GM21528 (cell line): ENCODE measurements around the gene RAN.
"Not testable (repeated sequence)": the region's sequence is repeated elsewhere in the genome, so short reads cannot be mapped to it uniquely, and the experiment has no call there.

Source experiments
- ATAC-seq: cut with Tn5 transposase; IDR thresholded peaks from one replicate; pipeline ENCODE4 v1.9.1; 2021; ENCODE audit warnings: mild to moderate bottlenecking, moderate library complexity; ENCODE audit not compliant: unreplicated experiment, low FRiP score

The RAN gene

DNA sequence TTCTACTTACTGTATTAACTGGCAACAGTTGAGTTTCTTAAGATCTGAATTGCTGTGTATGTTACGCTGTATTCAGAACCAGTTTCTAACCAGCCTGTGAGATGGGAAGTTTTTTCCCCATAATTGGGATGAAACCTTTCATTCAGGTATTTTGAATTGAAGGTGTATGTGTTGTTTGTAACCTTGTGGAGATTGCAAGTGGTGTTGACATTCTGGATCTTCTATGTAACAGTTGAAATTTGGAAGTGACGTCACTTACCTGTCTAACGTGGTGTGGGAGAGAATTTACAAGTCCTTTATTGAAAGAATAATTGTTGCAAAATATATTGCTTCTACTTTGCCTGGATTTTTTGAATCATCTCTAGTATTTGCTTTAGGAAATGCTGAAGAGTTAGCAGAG, 5.5 kb downstream of the RAN start:
- ATAC-seq: no peak

DNA sequence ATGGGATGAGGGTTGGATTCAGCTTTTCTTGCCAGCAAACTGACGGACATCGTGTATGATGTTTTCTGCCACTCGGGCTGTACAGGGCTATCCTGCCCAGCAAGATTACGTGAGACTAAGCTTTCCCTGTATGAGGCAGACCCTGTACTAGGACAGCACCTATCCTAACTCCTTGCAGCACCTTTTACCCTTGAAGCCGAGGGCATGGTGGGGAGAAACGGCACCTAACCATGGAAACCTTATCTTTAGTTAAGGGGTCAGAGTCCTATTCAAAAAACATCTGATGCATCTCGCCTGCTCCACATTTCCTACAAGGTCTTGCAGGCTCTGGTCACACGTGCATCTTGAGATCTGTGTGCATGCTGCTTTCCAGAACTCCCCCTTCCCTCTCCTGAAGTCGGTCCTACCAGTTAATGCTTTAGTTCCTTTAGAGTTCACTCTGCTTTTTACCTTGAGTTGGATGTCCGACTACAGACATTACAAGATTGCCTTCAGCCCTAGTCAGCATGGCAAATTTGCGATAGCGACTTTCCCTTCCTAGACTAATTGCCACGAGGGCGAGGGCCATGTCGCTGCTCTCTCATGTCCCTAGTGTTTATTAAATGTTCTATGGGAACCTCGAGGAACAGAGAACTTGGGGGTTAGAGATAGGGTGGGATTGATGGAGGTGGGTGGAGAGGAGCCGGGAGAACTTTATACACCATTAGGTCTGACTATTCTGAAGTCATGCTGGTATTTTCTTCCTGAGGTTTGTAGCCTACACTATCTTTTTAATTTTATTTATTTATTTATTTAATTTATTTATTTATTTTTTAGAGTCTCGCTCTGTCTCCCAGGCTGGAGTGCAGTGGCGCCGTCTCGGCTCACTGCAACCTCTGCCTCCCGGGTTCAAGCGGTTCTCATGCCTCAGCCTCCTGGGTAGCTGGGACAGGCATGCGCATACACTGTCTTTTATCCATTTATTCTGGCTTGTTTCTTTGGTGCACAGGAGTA, 6.6 kb downstream of the RAN start:
- peak; percentile 0 for ATAC-seq

DNA sequence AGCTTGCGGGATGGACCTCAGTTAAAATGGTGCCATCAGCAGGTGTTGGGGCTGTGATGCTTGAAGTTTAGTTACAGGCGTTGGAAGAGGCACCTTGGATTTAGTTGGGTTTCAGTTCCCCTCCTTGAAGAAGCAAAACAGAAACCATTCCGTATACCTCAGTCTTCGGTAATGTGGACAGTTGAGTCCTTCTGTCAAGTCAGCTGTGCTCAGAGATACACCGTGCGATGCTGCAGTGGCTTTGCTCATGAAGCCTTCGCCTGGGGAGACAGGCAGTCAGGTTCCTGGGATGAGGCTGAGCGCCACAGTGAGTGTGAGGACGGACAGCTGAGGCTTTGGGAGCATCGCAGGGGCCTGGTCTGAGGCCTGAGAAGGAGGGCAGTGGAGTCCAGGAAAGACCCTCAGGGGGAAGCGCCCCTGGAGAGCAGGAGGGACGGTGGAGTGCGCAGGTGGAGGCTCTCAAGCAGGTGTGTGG, 7.4 kb downstream of the RAN start:
- peak; percentile 76 for ATAC-seq

DNA sequence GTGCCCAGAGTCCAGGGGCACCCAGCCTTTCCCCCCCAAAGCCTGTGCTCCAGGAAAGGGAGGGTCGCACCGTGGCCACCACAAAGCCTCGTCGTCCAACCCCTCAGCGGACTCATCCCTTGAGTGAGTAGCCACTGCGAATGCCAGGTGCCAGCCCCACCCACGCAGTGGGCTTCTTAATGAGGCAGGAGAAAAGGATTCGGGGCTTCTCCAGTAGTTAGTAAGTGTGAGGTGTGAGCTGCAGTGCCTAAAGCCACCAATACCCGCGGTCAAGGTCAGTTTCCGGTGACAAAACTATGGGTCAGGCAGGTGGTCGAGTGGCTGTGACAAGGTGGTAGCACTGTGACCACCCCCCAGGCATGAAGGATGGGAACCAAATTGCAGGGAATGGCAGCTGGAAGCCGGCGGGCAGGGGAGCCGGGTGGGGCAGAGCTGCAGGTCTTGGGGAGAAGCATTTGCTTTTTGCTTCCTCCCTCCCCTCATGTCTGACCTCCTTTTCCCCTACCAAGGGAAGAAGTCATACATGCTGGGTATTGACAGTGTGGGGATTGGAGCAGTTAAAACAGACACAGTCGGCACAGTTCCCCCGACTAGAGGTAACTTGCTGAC, 8.0 kb downstream of the RAN start:
- ATAC-seq: peak; percentile 16

DNA sequence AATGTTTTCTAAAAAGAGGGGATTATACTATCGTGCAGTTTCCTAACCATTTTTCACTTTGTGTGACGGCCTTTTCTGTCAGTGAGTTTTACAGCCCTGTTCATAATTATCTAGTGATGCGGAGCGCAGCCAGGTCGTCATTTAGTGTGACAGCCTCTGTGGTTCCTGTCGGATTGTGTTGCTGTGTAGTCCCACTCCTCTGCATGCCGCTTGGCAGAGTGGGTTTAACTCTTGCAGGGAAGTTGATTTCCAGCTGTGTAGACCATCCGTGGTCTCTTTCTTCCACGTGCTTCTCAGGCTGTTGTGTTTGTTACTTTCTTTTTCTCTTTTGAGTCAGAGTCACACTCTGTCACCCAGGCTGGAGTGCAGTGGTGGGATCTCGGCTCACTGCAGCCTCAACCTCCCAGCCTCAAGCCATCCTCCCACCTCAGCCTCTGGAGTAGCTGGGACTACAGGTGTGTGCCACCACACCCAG, 8.6 kb downstream of the RAN start:
- peak; percentile 54 for ATAC-seq

DNA sequence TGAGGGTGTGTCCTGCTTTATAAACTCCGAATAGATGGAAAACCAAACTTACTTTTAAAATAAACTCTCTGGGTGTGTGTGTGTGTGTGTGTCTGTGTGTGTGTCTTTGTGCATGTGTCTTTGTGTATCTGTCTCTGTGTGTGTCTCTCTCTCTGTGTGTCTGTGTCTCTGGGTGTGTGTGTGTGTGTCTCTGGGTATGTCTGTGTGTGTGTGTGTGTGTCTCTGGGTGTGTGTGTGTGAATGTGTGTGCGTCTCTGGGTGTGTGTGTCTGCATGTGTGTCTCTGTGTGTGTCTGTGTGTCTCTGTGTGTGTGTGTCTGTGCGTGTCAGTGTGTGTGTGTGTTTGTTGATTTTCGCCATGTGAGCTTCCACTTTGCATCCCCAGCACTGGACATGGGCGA, 9.2 kb downstream of the RAN start:
- ATAC-seq: no peak

DNA sequence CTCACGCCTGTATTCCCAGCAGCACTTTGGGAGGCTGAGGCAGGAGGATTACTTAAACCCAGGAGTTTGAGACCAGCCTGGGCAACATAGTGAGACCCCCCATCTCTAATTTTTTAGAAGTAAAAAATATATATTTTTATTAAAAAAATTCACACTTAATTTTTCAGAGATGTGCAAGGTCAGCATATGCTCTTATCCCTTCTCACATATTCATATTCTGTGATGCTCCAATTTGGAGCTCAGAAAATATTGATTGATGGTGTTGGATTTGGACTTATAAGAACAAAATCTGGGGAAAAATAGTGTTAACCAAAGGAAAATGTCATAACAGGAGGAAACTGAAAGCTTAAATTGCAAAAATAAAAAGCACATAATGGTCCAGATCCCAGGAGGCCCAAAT, 9.7 kb downstream of the RAN start:
- ATAC-seq: no peak

DNA sequence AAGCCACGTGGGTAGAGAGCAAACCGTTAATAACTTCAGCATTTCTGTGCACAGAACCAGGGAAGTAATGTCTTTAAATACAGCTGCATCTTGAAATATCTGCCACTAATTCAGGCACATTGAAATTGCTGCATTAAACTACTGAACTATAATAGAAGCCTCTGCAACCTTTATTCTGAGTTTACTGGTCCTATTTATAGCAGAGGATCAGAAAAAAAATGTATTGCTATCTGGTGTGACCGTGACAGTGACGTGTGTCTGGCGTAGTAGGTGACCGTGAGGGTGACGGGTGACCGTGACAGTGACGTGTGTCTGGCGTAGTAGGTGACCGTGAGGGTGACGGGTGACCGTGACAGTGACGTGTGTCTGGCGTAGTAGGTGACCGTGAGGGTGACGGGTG, 15.3 kb downstream of the RAN start:
- not testable (repeated sequence) for ATAC-seq

DNA sequence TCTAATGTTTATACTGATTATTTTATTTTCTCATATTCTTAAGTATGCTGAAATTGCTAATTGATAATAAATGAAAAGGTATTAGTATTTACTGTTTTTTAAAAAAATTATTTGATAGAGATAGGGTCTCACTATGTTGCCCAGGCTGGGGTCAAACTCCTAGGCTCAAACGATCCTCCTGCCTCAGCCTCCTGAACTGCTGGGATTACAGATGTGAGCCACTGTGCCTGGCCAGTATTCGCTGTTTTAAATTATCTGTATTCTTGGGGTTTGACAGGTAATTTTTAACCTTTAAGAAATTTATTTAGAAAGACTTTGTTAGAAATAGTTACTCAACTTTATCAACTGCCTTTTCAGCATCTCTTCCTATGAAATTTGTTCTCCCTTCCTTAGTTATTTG, 32.2 kb downstream of the RAN start:
- no peak for ATAC-seq

DNA sequence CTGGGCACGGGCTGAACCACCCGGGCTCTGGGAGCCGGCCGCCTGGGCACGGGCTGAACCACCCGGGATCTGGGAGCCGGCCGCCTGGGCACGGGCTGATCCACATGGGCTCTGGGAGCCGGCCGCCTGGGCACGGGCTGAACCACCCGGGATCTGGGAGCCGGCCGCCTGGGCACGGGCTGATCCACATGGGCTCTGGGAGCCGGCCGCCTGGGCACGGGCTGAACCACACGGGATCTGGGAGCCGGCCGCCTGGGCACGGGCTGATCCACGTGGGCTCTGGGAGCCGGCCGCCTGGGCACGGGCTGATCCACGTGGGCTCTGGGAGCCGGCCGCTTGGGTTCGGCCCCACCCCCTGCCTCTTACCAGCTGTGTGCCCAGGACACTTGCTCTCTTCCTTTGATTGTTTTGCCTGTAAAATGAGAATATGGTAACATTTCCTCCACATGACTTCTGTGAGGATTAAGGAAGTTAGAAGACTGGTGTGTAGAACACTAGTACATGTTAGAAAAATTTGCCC, 33.1 kb downstream of the RAN start:
- not testable (repeated sequence) for ATAC-seq

DNA sequence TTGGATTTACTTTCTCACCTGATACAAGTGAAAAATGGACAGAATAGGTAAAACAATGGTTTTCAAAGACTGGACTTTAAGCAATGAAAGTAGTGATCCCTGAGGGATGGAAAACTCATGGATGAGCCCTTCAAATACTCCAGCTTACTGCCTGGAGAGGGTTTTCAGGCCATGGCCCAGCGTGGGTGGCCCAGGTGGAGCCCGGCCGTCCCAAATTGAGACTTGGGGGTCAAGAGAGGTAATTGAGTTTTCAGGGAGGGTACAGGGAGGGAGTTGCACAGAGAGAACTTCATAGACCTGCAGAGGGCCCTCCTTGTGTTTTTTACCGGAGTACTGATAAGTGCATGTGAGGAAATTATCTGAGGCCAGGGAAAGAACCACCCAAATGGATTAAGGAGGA, 37.2 kb downstream of the RAN start:
- no peak for ATAC-seq

DNA sequence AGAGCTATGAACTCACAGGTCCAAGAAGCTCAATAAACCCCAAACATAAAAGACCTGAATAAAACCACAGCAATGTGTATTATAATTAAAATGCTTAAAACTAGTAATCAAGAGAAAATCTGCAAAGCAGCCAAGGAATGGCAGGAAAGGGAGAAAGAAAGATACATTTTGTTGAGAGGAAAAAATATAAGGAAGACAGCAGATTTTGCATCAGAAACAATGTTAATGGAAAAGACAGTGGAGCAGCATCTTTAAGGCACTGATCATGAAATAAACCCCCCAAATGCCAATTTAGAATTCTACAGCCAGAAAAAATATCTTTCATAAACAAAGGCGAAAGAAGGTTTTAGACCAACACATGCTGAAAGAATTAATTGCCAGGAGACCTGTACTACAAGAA, 39.3 kb downstream of the RAN start:
- ATAC-seq: no peak

DNA sequence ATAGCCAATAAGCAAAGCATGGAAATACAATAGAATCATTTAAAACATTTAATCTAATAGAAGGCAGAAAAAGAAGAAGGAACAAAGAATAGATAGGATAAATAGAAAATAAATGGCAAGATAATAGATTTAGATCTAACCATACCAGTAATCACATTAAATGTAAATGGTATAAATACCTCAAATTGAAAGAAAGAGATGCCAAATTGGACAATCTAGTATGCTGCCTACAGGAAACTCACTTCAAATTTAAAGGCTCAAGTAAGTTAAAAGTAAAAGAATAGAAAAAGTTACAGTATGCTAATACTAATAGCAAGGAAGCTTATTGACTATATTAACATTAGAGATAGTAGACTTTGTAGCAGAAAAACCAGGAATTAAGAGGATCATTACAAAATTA, 40.1 kb downstream of the RAN start:
- no peak for ATAC-seq

DNA sequence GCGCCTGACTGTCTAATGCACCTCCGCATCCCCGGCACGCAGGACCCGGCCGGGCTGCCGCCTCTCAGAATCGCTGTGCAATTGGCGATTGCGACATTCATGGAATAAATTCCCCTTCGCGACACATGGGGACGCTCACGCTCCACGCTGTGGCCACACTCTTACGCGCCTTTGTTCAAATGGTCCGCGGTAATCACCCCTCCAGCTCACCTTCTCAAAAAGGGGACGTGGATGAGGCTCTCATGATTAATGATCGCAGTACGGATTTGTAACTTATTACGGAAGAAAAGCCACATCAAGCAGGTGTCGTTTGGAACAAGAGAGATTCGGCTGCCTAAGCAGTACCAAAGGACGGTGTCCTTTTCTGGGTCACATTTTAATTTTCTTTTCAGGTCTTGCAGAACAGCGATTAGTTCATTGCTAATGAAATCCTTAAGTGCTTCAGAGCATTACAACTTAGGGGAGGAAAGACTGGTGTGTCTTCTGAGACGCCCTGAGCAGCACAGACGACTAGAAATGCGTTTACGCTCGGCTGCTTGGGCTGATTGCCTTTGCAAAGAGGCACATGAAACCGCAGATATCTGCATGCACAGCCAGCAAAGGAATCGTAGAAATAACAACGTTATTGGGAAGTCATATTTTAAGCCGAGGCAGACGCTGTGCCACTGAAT, 44.5 kb downstream of the RAN start:
- no peak for ATAC-seq

DNA sequence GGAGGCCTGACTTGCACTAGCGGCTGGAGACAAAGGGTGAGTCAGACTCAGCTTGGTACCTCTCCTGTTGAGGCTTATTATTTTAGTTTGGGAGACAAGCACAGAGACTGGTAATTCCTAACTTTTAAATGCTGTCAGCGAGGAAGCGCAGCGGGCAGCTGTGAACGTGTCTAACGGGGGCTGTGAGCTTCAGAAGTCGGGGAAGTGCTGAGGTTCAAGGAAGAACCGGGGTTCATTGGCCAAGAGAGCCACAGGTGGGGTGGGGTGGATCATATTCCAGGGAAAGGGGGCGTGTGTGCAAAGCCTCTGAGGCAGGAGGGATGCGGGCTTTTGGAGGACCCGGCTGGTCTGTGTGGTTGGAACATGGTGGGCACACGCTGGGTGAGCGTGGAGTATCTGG, 45.7 kb downstream of the RAN start:
- ATAC-seq: no peak

DNA sequence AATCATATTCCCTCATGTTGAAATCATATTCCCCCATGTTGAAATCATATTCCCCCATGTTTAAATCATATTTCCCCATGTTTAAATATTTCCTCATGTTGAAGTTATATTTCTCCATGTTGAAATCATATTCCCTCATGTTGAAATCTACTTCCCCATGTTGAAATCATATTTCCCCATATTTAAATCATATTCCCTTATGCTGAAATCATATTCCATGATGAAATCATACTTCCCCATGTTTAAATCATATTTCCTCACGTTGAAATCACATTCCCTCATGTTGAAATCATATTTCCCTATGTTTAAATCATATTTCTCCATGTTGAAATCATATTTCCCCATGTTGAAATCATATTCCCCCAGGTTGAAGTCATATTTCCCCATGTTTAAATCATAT, 47.2 kb downstream of the RAN start:
- no peak for ATAC-seq

DNA sequence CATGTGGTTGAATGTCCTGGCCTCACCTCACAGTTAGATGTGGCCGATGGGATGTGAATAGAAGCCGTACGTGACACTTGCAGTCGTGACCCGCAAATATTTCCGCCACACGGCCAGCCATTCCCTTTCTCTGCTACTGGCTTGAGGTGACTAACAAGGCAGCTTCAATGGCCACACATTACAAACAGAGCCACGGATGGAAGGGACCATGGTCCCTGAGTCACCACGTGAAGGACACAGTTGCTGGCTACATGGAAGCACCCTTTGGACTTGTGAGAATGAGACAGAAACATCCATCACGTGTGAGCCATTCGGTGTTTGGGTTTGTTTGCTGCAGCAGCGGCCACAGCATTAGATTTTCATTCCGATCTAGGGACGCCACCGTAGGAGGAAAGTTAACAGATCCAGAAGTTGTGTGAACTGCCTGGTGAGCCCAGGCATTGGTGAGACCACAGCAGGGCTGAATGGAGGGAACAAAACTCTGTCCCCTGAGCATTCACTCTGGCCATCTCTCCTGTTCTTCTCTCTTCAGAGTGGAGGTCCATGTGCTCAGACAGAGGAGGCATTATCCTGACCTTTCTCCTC, 48.3 kb downstream of the RAN start:
- ATAC-seq: no peak

DNA sequence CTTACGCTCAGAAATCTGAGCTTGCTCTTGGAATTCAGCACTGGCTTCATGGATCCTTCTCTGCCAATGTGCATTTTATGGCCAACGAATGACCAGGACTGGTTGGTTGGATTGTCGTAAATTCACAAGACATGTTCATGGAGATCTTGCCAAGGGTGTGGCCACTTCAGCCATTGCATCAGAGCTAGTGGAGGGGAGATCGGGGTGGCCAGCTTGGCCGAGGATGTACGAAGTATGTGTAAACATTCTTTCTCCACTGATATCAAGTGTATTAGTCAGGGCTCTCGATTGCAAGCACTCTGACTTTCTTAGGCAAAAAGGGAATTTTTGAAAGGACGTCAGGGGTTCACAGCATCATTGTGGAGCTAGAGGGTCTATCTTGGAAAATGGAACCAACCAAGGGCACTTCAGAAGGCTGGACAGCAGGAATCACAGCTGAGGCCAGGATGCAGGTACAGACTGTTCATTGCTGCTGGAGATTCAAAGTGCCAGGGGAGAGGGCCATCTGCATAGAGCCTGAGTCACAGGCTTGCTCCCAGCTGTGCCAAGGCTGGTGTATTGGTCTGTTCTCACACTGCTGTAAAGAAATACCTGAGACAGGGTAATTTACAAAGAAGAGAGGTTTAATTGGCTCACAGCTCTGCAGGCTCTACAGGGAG, 49.0 kb downstream of the RAN start:
- ATAC-seq: no peak

DNA sequence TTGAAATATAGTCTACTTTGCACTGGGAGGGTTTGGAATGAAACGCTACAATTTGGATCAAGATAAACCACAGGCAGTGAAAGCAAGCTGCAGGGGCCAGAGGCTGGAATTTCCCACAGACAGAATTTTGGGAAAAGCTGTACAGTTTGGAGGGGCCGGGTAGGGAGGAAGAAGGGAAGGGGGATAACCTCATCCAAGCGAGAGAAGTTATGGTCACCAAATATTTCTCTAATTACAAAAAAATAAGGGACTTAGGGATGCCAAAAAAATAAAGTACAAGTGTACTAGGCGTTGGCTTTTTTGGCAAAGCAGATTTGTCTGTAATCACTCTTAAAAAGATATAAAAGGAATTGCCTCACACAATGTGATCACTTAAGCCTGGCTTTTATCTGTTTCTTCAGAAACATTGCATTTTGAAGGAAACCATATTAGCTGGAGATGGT, 50.7 kb downstream of the RAN start:
- ATAC-seq: no peak
